Measurements from ENCODE around the gene DCTN4.

DNA sequence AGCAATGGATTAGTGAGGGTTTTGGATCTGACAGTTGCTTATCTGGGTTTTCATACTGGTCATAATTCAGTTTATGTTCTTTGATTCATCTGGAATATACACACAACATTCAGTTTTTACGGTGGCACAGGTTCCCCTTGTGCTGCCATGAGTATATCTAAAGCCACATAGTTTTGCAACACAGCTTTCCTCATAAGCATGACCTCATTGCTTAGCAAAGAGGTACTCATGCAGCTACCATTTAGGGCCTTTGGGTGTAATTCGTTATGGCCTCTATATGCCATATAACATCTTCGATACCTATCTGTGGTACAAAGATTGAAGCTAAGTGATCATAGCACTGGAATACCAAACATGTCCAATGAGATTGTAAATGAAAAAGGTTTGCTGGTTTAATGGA, 55.1 kb downstream of the DCTN4 start:
- TF ChIP-seq, protein P1, sequence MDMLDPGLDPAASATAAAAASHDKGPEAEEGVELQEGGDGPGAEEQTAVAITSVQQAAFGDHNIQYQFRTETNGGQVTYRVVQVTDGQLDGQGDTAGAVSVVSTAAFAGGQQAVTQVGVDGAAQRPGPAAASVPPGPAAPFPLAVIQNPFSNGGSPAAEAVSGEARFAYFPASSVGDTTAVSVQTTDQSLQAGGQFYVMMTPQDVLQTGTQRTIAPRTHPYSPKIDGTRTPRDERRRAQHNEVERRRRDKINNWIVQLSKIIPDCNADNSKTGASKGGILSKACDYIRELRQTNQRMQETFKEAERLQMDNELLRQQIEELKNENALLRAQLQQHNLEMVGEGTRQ (CRISPR knock-in tag; IDR thresholded peaks at IDR 0.05) = no peak
- TF ChIP-seq ESRRA (CRISPR knock-in tag; IDR thresholded peaks at IDR 0.05; ENCODE audit: borderline replicate concordance) = no peak
- TF ChIP-seq, protein P2, sequence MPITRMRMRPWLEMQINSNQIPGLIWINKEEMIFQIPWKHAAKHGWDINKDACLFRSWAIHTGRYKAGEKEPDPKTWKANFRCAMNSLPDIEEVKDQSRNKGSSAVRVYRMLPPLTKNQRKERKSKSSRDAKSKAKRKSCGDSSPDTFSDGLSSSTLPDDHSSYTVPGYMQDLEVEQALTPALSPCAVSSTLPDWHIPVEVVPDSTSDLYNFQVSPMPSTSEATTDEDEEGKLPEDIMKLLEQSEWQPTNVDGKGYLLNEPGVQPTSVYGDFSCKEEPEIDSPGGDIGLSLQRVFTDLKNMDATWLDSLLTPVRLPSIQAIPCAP (CRISPR knock-in tag; IDR thresholded peaks at IDR 0.05) = no peak
- TF ChIP-seq, protein P3, sequence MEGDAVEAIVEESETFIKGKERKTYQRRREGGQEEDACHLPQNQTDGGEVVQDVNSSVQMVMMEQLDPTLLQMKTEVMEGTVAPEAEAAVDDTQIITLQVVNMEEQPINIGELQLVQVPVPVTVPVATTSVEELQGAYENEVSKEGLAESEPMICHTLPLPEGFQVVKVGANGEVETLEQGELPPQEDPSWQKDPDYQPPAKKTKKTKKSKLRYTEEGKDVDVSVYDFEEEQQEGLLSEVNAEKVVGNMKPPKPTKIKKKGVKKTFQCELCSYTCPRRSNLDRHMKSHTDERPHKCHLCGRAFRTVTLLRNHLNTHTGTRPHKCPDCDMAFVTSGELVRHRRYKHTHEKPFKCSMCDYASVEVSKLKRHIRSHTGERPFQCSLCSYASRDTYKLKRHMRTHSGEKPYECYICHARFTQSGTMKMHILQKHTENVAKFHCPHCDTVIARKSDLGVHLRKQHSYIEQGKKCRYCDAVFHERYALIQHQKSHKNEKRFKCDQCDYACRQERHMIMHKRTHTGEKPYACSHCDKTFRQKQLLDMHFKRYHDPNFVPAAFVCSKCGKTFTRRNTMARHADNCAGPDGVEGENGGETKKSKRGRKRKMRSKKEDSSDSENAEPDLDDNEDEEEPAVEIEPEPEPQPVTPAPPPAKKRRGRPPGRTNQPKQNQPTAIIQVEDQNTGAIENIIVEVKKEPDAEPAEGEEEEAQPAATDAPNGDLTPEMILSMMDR (IDR thresholded peaks at IDR 0.05) = no peak

All from WTC11 (cell line).